MM.1S (cell line): Measurements from ENCODE around the gene DCDC1.

ENCODE experiments used
- EZH2 ChIP-seq: fragments of 300-600 bp; sonication (generic); optimal IDR thresholded peaks from 2 replicates; pipeline ENCODE3; 2017; ENCODE audit warnings: low read depth, mild to moderate bottlenecking, antibody characterized with exemption, low read length, mixed read lengths
- EZH2phosphoT487 ChIP-seq: fragments of 300-600 bp; sonication (generic); IDR thresholded peaks from 2 replicates; pipeline ENCODE4 v1.6.1; 2018; ENCODE audit warnings: antibody characterized with exemption, low read length
- TF ChIP-seq, protein P1 (sequence below): fragments of 300-600 bp; sonication (generic); IDR thresholded peaks from 2 replicates; pipeline ENCODE4 v1.5.1; 2016; ENCODE audit warnings: antibody characterized with exemption, low read length, mixed read lengths

DNA sequence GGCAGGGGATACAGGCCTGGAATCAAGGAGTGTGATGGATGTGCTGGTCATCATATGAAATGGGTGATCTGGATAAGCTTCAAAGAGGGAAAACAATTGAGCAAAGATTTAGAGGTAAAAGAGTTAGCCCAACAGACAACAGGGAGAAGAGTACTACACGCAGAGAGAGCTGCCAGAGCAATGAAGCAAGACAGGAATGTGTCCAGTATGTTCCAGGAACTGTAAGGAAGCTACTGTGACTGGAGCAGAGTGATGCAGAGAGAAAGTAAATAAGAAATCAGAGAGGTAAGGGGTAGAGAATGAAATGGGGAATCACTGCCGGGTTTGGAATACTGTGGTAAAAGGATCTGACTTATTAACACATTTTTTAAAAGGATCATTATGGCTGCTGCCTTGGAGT, 255.1 kb downstream of the DCDC1 start:
- TF ChIP-seq, protein P1, sequence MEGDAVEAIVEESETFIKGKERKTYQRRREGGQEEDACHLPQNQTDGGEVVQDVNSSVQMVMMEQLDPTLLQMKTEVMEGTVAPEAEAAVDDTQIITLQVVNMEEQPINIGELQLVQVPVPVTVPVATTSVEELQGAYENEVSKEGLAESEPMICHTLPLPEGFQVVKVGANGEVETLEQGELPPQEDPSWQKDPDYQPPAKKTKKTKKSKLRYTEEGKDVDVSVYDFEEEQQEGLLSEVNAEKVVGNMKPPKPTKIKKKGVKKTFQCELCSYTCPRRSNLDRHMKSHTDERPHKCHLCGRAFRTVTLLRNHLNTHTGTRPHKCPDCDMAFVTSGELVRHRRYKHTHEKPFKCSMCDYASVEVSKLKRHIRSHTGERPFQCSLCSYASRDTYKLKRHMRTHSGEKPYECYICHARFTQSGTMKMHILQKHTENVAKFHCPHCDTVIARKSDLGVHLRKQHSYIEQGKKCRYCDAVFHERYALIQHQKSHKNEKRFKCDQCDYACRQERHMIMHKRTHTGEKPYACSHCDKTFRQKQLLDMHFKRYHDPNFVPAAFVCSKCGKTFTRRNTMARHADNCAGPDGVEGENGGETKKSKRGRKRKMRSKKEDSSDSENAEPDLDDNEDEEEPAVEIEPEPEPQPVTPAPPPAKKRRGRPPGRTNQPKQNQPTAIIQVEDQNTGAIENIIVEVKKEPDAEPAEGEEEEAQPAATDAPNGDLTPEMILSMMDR, result no peak
- TF ChIP-seq EZH2phosphoT487, result no peak
- TF ChIP-seq EZH2, result no peak
